ENCODE data around the gene CA9. TPM values are rescaled to one million over a fixed set of nuclear protein-coding genes. Genes with fewer than 3 reads are reported as not detected.
"Not testable (repeated sequence)": the region's sequence is repeated elsewhere in the genome, so short reads cannot be mapped to it uniquely, and the experiment has no call there.

Gene CA9
- total and polyA plus RNA-seq, 4 donors, result 0.88 to 2.4 (median 1.3) TPM

DNA sequence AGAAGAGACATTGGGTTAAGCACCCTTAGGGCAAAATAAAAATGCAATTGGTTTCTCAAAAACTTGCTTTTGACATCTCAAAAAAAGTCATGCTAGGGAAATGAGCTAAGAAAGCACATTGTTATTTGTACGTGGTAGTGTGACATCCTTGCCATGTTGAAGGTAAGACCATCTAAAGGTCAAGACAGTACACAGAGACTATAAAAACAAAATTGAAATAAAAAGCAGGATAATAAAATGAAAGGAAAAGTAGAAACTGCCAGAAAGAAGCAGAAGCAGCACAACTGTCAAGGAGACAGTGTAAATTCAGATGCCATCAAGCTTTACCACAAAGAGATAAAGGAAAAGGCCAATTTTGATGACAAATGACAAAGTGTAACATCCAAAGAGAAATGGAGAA, 34.5 kb upstream of the CA9 start:
- not testable (repeated sequence) for H3K36me3 ChIP-seq (ENCODE audit: control insufficient read depth in 4 of 4, insufficient read depth in 4 of 4, low read length in 4 of 4); H3K4me1 ChIP-seq (ENCODE audit: control insufficient read depth in 5 of 5, insufficient read depth in 5 of 5, low read length in 5 of 5); H3K9ac ChIP-seq (ENCODE audit: insufficient read depth in 1 of 2, low read length in 2 of 2); ATAC-seq (ENCODE audit: insufficient read depth, low FRiP score); H3K4me3 ChIP-seq; DNase-seq; H3K27ac ChIP-seq (ENCODE audit: low read depth in 1 of 2, low read length in 1 of 2); H3K27me3 ChIP-seq (ENCODE audit: control insufficient read depth in 3 of 3, insufficient read depth in 3 of 3, low read length in 2 of 3); H3K9me3 ChIP-seq (ENCODE audit: control insufficient read depth in 4 of 4, insufficient read depth in 3 of 4, low read length in 3 of 4)
- 55 to 60% methylated on average over 1 of the region's 1 CpG for WGBS, 2 donors

DNA sequence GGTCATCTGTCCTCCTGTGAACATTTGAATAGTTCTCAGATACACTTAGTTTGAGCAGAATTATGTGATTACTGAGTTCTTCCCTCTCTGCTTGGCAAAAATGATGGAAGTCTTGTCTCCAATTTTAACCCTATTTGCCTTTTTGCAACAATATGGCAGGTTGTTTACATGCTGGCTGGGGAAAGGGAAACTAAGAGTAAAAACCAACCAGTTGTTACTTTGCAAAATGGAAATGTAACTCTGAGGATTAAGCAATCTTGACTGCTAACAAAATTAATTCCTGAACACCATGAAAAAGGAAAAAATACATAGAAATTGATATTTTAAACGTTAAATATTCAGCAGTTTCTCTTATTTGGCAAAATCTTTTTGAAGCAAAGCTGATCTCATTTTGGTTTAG, 34.1 kb upstream of the CA9 start:
- H3K36me3 ChIP-seq (ENCODE audit: control insufficient read depth in 4 of 4, insufficient read depth in 4 of 4, low read length in 4 of 4), result no peaks in the 10 kb centered on the region
- peaks cover 0 to 5% (median 0%) of the 10 kb centered on the region in 5 donors for H3K4me1 ChIP-seq (ENCODE audit: control insufficient read depth in 5 of 5, insufficient read depth in 5 of 5, low read length in 5 of 5)
- WGBS, 2 donors, result 69 to 82% methylated on average over 1 of the region's 1 CpG
- TF ChIP-seq, protein P1, sequence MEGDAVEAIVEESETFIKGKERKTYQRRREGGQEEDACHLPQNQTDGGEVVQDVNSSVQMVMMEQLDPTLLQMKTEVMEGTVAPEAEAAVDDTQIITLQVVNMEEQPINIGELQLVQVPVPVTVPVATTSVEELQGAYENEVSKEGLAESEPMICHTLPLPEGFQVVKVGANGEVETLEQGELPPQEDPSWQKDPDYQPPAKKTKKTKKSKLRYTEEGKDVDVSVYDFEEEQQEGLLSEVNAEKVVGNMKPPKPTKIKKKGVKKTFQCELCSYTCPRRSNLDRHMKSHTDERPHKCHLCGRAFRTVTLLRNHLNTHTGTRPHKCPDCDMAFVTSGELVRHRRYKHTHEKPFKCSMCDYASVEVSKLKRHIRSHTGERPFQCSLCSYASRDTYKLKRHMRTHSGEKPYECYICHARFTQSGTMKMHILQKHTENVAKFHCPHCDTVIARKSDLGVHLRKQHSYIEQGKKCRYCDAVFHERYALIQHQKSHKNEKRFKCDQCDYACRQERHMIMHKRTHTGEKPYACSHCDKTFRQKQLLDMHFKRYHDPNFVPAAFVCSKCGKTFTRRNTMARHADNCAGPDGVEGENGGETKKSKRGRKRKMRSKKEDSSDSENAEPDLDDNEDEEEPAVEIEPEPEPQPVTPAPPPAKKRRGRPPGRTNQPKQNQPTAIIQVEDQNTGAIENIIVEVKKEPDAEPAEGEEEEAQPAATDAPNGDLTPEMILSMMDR (IDR thresholded peaks at IDR 0.05; ENCODE audit: control extremely low read depth, extremely low read depth), result no peak
- DNase-seq (no peak), ATAC-seq (ENCODE audit: insufficient read depth, low FRiP score) (no peak)
- H3K27ac ChIP-seq (ENCODE audit: low read depth in 1 of 2, low read length in 1 of 2), result no peak overlapping the region
- H3K4me3 ChIP-seq, result no peak overlapping the region
- no peaks in the 10 kb centered on the region for H3K27me3 ChIP-seq (ENCODE audit: control insufficient read depth in 3 of 3, insufficient read depth in 3 of 3, low read length in 2 of 3)
- H3K9ac ChIP-seq (ENCODE audit: insufficient read depth in 1 of 2, low read length in 2 of 2), result no peak overlapping the region
- H3K9me3 ChIP-seq (ENCODE audit: control insufficient read depth in 4 of 4, insufficient read depth in 3 of 4, low read length in 3 of 4), result no peaks in the 10 kb centered on the region

DNA sequence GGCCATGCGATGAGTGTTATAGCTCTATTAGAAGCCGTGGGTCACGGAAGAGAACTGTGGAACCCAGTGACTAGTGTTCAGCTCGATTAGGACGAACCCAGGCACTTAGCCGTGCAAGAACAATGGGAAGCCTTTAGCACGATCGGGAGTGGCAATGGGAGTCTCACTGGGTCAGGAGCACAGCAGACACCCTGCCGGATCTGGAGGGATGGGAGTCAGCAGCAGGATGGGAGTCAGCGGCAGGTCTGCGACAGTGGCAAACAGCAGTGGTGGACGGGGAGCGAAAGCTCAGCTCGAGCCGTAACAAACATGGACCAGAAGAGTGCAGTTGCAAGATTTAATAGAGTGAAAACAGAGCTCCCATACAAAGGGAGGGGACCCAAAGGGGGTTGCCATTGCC, 33.3 kb upstream of the CA9 start:
- not testable (repeated sequence) for ATAC-seq (ENCODE audit: insufficient read depth, low FRiP score); H3K4me3 ChIP-seq; H3K9ac ChIP-seq (ENCODE audit: insufficient read depth in 1 of 2, low read length in 2 of 2); H3K27me3 ChIP-seq (ENCODE audit: control insufficient read depth in 3 of 3, insufficient read depth in 3 of 3, low read length in 2 of 3); H3K4me1 ChIP-seq (ENCODE audit: control insufficient read depth in 5 of 5, insufficient read depth in 5 of 5, low read length in 5 of 5); H3K9me3 ChIP-seq (ENCODE audit: control insufficient read depth in 4 of 4, insufficient read depth in 3 of 4, low read length in 3 of 4); H3K36me3 ChIP-seq (ENCODE audit: control insufficient read depth in 4 of 4, insufficient read depth in 4 of 4, low read length in 4 of 4); H3K27ac ChIP-seq (ENCODE audit: low read depth in 1 of 2, low read length in 1 of 2); DNase-seq
- WGBS, 2 donors, result 97 to 98% methylated on average over 15 of the region's 15 CpGs

DNA sequence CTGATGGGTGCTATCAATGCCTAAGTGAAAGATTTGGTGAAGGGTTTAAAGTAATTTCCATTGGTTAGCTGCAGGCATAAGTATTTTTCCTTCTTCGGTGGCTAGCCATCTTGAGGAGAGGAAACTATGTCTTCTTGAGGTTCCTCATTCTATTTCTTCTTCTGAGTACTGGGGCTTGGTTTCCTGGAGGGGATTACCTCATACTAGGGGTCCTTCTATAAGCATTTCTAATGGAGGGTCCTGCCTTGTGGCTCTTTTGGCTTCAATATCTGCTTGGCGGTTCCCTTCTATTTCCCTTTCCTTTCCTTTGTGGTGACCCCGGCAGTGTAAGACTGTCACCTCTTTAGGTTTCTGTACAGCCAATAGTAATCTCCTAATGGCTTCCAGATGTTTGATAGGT, 32.2 kb upstream of the CA9 start:
- H3K4me1 ChIP-seq (ENCODE audit: control insufficient read depth in 5 of 5, insufficient read depth in 5 of 5, low read length in 5 of 5); DNase-seq; H3K9ac ChIP-seq (ENCODE audit: insufficient read depth in 1 of 2, low read length in 2 of 2); H3K27ac ChIP-seq (ENCODE audit: low read depth in 1 of 2, low read length in 1 of 2); H3K4me3 ChIP-seq; H3K36me3 ChIP-seq (ENCODE audit: control insufficient read depth in 4 of 4, insufficient read depth in 4 of 4, low read length in 4 of 4); ATAC-seq (ENCODE audit: insufficient read depth, low FRiP score); H3K9me3 ChIP-seq (ENCODE audit: control insufficient read depth in 4 of 4, insufficient read depth in 3 of 4, low read length in 3 of 4); H3K27me3 ChIP-seq (ENCODE audit: control insufficient read depth in 3 of 3, insufficient read depth in 3 of 3, low read length in 2 of 3): not testable (repeated sequence)
- 37 to 87% methylated on average over 3 of the region's 3 CpGs for WGBS, 2 donors

DNA sequence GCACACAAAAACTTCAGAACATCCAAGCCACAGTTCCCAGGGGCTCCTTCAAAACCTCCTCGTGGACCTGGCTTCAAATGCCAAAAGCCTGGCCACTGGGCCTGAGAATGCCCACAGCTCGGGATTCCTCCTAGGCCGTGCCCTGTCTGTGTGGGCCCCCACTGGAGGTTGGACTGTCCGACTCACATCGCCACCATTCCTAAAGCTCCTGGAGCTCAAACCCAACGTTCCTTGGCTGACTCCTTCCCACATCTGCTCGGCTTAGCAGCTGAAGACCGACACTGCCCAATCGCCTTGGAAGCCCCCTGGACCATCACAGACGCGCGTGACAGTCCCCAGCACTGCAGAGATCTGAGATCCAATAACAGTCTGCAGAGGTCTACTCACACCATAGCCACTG, 30.7 kb upstream of the CA9 start:
- Histone ChIP-seq H3K36me3 (ENCODE audit: control insufficient read depth in 4 of 4, insufficient read depth in 4 of 4, low read length in 4 of 4) (no peaks in the 10 kb centered on the region), H3K9ac (ENCODE audit: insufficient read depth in 1 of 2, low read length in 2 of 2) (no peak overlapping the region), H3K9me3 (ENCODE audit: control insufficient read depth in 4 of 4, insufficient read depth in 3 of 4, low read length in 3 of 4) (no peaks in the 10 kb centered on the region), H3K27me3 (ENCODE audit: control insufficient read depth in 3 of 3, insufficient read depth in 3 of 3, low read length in 2 of 3) (no peaks in the 10 kb centered on the region), H3K4me1 (ENCODE audit: control insufficient read depth in 5 of 5, insufficient read depth in 5 of 5, low read length in 5 of 5) (peaks cover 0 to 12% (median 4%) of the 10 kb centered on the region in 5 donors), H3K27ac (ENCODE audit: low read depth in 1 of 2, low read length in 1 of 2) (no peak overlapping the region), H3K4me3 (no peak overlapping the region)
- WGBS, 2 donors, result 95 to 97% methylated on average over 12 of the region's 12 CpGs
- TF ChIP-seq, protein P1 (IDR thresholded peaks at IDR 0.05; ENCODE audit: control extremely low read depth, extremely low read depth), result no peak
- no peak for ATAC-seq (ENCODE audit: insufficient read depth, low FRiP score)
- no peak for DNase-seq

DNA sequence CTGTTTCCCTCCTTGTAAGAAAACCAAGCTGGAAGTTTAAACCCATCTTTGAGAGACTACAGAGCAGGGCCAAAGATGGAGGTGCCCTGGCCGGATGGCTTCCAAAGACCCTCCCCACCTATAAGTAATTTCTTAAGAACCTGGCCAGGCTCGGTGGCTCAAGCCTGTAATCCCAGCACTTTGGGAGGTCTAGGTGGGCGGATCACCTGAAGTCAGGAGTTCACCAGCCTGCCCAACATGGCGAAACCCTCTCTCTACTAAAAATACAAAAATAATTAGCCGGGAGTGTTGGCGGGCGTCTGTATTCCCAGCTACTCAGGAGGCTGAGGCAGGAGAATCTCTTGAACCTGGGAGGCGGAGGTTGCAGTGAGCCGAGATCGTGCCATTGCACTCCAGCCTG, 28.0 kb upstream of the CA9 start:
- not testable (repeated sequence) for H3K9me3 ChIP-seq (ENCODE audit: control insufficient read depth in 4 of 4, insufficient read depth in 3 of 4, low read length in 3 of 4); H3K36me3 ChIP-seq (ENCODE audit: control insufficient read depth in 4 of 4, insufficient read depth in 4 of 4, low read length in 4 of 4); DNase-seq; H3K27me3 ChIP-seq (ENCODE audit: control insufficient read depth in 3 of 3, insufficient read depth in 3 of 3, low read length in 2 of 3); ATAC-seq (ENCODE audit: insufficient read depth, low FRiP score); H3K4me3 ChIP-seq
- peaks cover 0 to 12% (median 5%) of the 10 kb centered on the region in 5 donors for H3K4me1 ChIP-seq (ENCODE audit: control insufficient read depth in 5 of 5, insufficient read depth in 5 of 5, low read length in 5 of 5)
- WGBS, 2 donors, result 36 to 38% methylated on average over 10 of the region's 10 CpGs
- peak overlapping the region in 1 of 2 donors; percentile 92 for H3K9ac ChIP-seq (ENCODE audit: insufficient read depth in 1 of 2, low read length in 2 of 2)
- peak overlapping the region in 1 of 2 donors; percentile 96 for H3K27ac ChIP-seq (ENCODE audit: low read depth in 1 of 2, low read length in 1 of 2)
